ENCODE measurements around the gene GBGT1.
A peak's percentile ranks its signal among the peaks of the same experiment; 100 is the strongest.

Gene GBGT1

DNA sequence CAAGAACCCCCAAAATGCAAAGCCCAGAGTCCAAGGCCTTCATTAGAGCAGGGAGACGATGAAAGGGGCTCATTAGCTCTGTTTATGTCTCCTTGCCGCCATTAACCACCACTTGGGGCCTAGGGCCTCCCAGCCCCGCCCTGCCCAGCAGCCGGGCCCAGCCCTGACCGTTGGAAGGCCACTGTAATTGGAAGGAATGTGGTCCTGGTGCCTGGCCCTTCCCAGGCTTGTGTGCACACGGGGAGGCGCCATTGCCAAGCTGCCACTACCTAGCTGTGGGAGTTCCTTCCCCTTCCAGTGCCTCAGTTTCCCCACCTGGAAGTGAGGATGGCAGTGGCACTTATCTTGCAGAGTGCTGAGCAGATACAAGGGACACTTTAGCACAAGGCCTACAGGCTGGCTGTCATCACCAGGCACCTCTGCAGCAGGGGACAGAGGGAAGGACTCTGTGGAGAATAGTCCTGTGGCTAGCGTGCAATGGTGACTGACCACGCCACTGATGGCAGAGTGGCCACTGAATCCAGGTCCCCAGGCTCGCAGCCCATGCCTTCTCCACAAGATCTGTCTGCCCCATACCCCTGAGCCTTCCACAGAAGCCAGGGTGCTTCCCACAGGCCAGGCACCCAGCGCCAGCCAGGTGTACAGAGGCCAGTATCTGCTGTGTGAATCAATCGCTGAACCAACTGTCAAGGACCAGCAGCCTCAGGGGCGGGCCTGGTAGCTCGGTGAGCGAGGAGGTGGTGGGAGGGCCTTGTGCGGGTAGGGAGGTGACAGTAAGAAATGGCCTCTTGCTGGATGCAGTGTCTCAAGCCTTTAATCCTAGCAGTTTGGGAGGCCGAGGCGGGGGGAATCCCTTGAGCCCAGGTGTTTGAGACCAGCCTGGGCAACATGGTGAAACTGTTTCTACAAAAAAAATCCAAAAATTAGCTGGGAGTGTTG lies 20.8 kb downstream of the GBGT1 start:
- no peaks in the 10 kb centered on the region for H3K27me3 ChIP-seq (ENCODE audit: insufficient read depth, low read length)
- no peak overlapping the region for H2AFZ ChIP-seq (ENCODE audit: low read depth, low read length)
- peaks cover 48% of the 10 kb centered on the region for H3K4me1 ChIP-seq (ENCODE audit: insufficient read depth, low read length)
- H3K4me3 ChIP-seq (ENCODE audit: low read length) = no peak overlapping the region
- H3K9me3 ChIP-seq (ENCODE audit: low read length) = no peaks in the 10 kb centered on the region
- peaks cover 2% of the 10 kb centered on the region for H3K36me3 ChIP-seq (ENCODE audit: insufficient read depth, low read length)

DNA sequence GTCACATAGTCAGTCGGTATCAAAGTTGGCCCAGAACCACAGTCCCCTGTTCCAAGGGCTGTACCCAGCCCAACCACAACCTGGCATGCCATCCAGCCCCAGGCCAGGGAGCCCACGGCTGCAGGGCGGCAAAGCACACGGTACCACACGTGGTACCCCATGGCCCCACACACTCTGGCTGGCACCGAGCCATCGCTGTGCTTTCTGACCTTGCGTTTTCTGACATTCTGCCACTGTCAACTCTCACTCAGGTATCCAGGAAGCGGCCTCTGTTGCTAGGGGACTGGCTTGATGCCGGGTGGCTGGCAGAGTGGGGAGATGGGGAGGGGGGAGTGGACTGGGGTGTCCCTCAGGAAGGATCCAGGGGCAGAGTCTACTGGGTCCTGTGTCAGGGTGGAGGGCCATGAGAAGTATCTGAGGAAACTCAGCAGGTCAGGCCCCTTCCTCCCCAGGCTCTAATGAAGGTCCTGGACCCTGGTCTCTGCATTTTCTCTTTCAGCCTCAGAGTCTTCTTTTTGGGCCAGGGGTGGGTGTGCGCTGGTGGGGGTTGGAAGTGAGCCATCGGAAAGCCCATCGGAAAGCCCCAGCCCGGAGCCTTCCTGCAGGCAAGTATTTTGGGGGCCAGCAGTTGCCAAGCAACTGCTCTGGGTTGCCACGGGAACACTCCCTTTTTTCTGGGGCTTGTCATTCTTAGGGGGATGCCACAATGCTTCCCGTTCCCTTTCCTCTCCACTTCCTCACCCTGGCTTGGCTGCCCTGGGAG lies 21.7 kb downstream of the GBGT1 start:
- peaks cover 2% of the 10 kb centered on the region for H3K36me3 ChIP-seq (ENCODE audit: insufficient read depth, low read length)
- no peaks in the 10 kb centered on the region for H3K9me3 ChIP-seq (ENCODE audit: low read length)
- H3K4me1 ChIP-seq (ENCODE audit: insufficient read depth, low read length) = peaks cover 40% of the 10 kb centered on the region
- no peak overlapping the region for H3K4me3 ChIP-seq (ENCODE audit: low read length)
- no peak overlapping the region for H2AFZ ChIP-seq (ENCODE audit: low read depth, low read length)
- no peaks in the 10 kb centered on the region for H3K27me3 ChIP-seq (ENCODE audit: insufficient read depth, low read length)

DNA sequence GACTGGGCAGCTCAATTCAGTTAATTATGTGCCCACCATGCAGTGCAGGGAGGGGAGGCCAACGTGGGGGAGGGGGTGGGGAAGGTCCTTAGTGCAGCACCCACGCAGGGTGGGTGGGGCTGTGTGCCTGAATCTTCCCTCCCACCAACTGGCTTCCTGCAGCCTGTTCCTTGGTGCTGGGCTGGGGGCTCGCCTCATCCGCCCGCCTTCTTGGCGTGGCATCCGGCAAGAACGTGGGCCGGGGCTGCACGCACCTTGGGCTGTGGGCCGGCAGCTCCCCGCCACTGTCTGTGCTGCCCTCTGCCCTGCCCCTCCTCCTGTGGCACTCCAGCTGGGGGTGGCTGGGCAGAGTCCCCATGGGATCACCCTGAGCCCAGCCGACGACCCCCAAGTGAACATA lies 23.1 kb downstream of the GBGT1 start:
- no peak overlapping the region for H2AFZ ChIP-seq (ENCODE audit: low read depth, low read length)
- H3K36me3 ChIP-seq (ENCODE audit: insufficient read depth, low read length) = peaks cover 2% of the 10 kb centered on the region
- no peaks in the 10 kb centered on the region for H3K9me3 ChIP-seq (ENCODE audit: low read length)
- H3K4me3 ChIP-seq (ENCODE audit: low read length) = no peak overlapping the region
- no peaks in the 10 kb centered on the region for H3K27me3 ChIP-seq (ENCODE audit: insufficient read depth, low read length)
- H3K4me1 ChIP-seq (ENCODE audit: insufficient read depth, low read length) = peaks cover 33% of the 10 kb centered on the region

GRCh38 chr9:133140174-133140505 lies 23.6 kb downstream of the GBGT1 start:
- Histone ChIP-seq H3K36me3 (ENCODE audit: insufficient read depth, low read length) (peaks cover 2% of the 10 kb centered on the region), H2AFZ (ENCODE audit: low read depth, low read length) (no peak overlapping the region), H3K4me3 (ENCODE audit: low read length) (no peak overlapping the region), H3K27me3 (ENCODE audit: insufficient read depth, low read length) (no peaks in the 10 kb centered on the region), H3K4me1 (ENCODE audit: insufficient read depth, low read length) (peaks cover 33% of the 10 kb centered on the region), H3K9me3 (ENCODE audit: low read length) (no peaks in the 10 kb centered on the region)

DNA sequence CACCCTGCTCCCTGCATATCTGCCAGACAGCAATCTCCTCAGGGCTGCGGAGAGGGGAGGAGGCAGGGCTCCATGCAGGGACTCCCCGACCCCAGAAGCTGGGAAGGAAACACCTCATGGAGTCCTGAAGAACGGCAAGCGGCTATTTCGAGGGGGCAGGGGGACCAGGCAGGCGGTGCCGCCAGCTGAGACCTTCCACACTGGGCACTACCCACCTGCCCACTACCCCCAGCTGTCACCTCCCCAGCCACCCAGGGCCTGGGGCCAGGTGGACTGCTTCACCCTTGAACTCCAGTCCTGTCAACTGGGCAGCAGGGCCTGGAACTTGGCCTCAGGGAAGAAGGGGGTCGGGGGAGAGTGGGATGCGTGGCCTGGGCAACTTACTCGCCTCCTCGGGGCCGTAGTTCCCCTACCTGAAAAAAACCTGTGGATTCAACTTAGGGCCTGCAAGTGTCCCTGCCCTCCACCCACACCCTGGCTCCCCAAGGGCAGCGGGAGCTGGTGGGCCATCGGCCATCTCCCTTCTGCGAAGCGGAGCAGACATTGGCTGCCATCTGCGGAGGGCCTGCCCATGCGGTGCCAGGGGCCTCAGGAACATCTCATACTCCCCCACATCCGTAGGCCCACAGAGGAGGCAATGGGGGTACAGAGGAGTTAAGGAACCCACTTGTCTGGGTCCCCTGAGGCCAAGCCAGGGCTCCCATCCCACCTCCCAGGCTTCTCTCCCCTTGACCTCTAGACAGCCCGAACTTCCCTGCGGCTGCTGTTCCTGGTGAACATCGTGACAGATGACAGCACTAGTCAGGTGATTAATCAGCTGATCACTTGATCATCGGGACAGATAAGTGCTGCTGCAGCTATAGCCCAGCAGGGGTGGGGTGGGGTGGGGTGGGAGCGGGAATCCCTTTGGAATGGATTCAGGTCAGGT lies 24.2 kb downstream of the GBGT1 start:
- H2AFZ ChIP-seq (ENCODE audit: low read depth, low read length) = no peak overlapping the region
- peaks cover 2% of the 10 kb centered on the region for H3K36me3 ChIP-seq (ENCODE audit: insufficient read depth, low read length)
- H3K4me1 ChIP-seq (ENCODE audit: insufficient read depth, low read length) = peaks cover 27% of the 10 kb centered on the region
- H3K9me3 ChIP-seq (ENCODE audit: low read length) = no peaks in the 10 kb centered on the region
- H3K4me3 ChIP-seq (ENCODE audit: low read length) = no peak overlapping the region
- no peaks in the 10 kb centered on the region for H3K27me3 ChIP-seq (ENCODE audit: insufficient read depth, low read length)

GRCh38 chr9:133137451-133138231 lies 26.1 kb downstream of the GBGT1 start:
- Histone ChIP-seq H3K4me3 (ENCODE audit: low read length) (no peak overlapping the region), H3K4me1 (ENCODE audit: insufficient read depth, low read length) (peaks cover 31% of the 10 kb centered on the region), H3K9me3 (ENCODE audit: low read length) (no peaks in the 10 kb centered on the region), H3K36me3 (ENCODE audit: insufficient read depth, low read length) (peaks cover 2% of the 10 kb centered on the region), H3K27me3 (ENCODE audit: insufficient read depth, low read length) (no peaks in the 10 kb centered on the region), H2AFZ (ENCODE audit: low read depth, low read length) (no peak overlapping the region)

GRCh38 chr9:133135146-133135745 lies 28.5 kb downstream of the GBGT1 start:
- no peaks in the 10 kb centered on the region for H3K9me3 ChIP-seq (ENCODE audit: low read length)
- no peaks in the 10 kb centered on the region for H3K27me3 ChIP-seq (ENCODE audit: insufficient read depth, low read length)
- no peak overlapping the region for H3K4me3 ChIP-seq (ENCODE audit: low read length)
- H3K4me1 ChIP-seq (ENCODE audit: insufficient read depth, low read length) = peaks cover 24% of the 10 kb centered on the region
- peaks cover 2% of the 10 kb centered on the region for H3K36me3 ChIP-seq (ENCODE audit: insufficient read depth, low read length)
- no peak overlapping the region for H2AFZ ChIP-seq (ENCODE audit: low read depth, low read length)

DNA sequence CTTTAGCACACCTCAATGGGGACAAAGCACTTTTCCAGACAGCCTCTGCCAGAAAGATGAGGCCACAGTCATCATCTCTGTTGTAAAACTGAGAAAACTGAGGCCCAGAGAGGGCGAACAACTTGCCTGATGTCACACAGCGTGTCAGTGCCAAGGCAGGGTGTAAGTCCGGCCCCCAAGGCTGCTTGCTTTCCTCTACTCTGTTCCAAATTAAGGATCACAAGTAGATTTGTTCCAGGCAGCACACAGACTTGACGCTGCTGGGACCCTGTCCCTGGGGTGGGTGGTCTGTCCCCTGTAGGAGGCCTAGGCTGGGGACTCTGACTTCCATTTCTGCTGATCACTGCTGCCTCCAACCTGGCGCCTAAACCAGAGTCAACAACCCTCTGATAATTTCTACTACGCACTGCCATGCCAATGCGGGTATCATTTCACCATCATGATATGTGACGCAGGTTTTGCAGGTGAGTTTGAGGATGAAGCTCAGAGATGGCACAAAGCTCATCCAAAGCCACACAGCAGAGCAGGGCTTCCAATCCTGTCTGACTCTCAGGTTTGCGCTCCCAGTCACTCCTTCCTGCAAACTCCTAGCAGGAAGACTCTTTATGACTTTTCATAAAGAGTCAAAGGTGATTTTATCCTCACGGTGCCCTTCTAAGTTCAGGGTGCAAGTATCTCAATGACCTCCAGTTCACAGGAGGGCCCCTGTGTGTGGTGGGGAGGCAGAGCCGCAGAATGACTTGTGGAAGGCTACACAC lies 29.1 kb downstream of the GBGT1 start:
- Histone ChIP-seq H2AFZ (ENCODE audit: low read depth, low read length) (no peak overlapping the region), H3K27me3 (ENCODE audit: insufficient read depth, low read length) (no peaks in the 10 kb centered on the region), H3K36me3 (ENCODE audit: insufficient read depth, low read length) (peaks cover 2% of the 10 kb centered on the region), H3K4me3 (ENCODE audit: low read length) (no peak overlapping the region), H3K4me1 (ENCODE audit: insufficient read depth, low read length) (peaks cover 24% of the 10 kb centered on the region), H3K9me3 (ENCODE audit: low read length) (no peaks in the 10 kb centered on the region)

DNA sequence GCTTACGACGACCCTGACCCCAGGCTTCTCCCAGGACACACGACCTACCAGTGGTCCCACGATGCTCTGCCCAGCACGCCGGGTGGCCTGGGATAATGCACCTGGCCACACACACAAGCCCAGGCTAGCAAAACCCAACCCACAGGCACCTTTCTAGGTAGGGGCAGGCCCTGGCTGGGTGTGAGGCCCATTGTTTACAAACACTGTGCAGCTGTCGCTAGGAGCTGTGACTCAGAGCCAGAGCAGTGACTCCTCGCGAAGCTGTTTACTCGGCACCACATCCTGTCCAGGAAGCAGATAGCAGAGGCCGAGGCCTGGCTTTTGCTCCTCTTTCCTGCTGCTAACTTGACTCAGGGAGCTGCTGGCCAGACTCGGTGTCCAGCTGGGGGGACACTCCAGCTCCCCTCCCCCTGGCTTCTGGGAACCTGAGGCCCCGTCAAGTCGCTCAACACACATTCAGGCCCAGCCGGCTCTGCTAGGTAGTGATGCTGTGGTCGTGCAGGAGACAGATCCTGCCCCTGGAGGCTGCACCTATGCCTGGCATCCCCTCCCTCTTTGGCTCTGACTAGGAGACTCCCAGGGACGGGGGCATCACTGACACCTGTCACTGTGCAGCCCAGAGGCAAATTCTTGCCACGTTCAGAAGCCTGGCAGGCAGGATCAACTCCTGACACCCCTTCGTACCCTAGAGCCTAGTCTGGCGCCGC lies 29.9 kb downstream of the GBGT1 start:
- no peaks in the 10 kb centered on the region for H3K36me3 ChIP-seq (ENCODE audit: insufficient read depth, low read length)
- no peaks in the 10 kb centered on the region for H3K27me3 ChIP-seq (ENCODE audit: insufficient read depth, low read length)
- no peaks in the 10 kb centered on the region for H3K9me3 ChIP-seq (ENCODE audit: low read length)
- no peak overlapping the region for H3K4me3 ChIP-seq (ENCODE audit: low read length)
- peaks cover 24% of the 10 kb centered on the region for H3K4me1 ChIP-seq (ENCODE audit: insufficient read depth, low read length)
- peak overlapping the region; percentile 1 for H2AFZ ChIP-seq (ENCODE audit: low read depth, low read length)

GRCh38 chr9:133132174-133132573 lies 31.5 kb downstream of the GBGT1 start:
- no peaks in the 10 kb centered on the region for H3K9me3 ChIP-seq (ENCODE audit: low read length)
- H3K27me3 ChIP-seq (ENCODE audit: insufficient read depth, low read length) = no peaks in the 10 kb centered on the region
- H3K4me3 ChIP-seq (ENCODE audit: low read length) = no peak overlapping the region
- no peak overlapping the region for H2AFZ ChIP-seq (ENCODE audit: low read depth, low read length)
- no peaks in the 10 kb centered on the region for H3K36me3 ChIP-seq (ENCODE audit: insufficient read depth, low read length)
- peaks cover 24% of the 10 kb centered on the region for H3K4me1 ChIP-seq (ENCODE audit: insufficient read depth, low read length)

DNA sequence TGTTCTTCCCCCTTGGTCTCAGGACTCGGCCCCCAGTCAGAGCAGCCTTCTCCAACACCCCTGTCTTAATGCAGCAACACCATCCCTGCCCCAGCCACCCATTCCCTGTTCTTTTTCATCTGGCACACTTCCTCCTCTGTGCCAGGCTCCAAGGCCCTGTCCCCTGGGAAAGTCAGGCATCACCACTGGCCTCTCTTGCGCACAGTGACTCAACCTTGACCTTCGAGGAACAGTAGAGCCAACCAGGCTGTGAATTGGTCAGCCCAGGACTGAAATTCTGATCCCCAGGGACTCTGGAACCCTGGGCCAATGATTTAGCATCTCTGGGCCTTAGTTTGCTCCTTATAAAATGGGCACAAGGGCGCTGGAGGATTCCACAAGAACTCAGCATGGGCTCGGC lies 32.2 kb downstream of the GBGT1 start:
- Histone ChIP-seq H3K4me3 (ENCODE audit: low read length) (no peak overlapping the region), H3K27me3 (ENCODE audit: insufficient read depth, low read length) (no peaks in the 10 kb centered on the region), H3K4me1 (ENCODE audit: insufficient read depth, low read length) (peaks cover 24% of the 10 kb centered on the region), H2AFZ (ENCODE audit: low read depth, low read length) (no peak overlapping the region), H3K9me3 (ENCODE audit: low read length) (no peaks in the 10 kb centered on the region), H3K36me3 (ENCODE audit: insufficient read depth, low read length) (no peaks in the 10 kb centered on the region)

Data from neuron (in vitro differentiated cells).